ENCODE data around the gene SERPINA1.

DNA sequence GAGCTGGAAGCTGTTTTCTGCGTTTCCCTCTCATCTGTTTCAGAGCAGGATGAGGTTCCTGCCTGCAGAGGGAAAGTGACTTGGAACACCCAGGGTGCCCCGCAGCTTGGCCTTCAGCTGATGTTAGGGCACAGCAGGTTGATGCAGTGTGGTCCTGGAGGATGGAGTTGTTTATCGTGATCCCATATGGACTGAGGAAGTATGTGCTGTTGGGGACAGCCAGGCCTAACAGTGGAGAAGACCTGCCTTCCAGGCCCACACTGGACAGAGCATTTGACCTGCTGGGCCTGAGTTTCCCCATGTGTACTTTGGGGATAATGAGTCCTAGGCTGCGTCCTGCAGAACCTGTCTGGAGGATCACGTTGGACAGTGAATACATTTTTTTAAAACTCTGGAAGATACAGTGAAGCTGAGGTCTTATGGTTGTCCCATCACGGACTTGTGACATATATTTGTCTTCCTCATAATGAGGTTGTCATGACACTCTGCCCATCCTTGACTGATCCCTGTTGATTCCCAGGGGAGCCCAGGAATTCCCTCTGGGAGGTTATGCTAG lies 12.8 kb downstream of the SERPINA1 start:
- TF ChIP-seq CTCF (IDR thresholded peaks at IDR 0.05) (no peak), ZFX (IDR thresholded peaks at IDR 0.05; ENCODE audit: borderline replicate concordance) (no peak)
